NT2/D1 (cell line): Measurements from ENCODE around the gene TSC22D2.

ENCODE experiments used
- DNase-seq: peaks from one replicate; pipeline ENCODE4 v3.0.0-alpha.2; 2011; ENCODE audit warnings: low read depth, low spot score
- H3K27me3 ChIP-seq: 2 replicates; pipeline ENCODE4 v1.6.0; 2011; ENCODE audit warnings: mild to moderate bottlenecking; ENCODE audit not compliant: insufficient read length, insufficient read depth
- H3K36me3 ChIP-seq: 2 replicates; pipeline ENCODE4 v1.6.1; 2011; ENCODE audit warnings: mild to moderate bottlenecking, low read length, mixed read lengths; ENCODE audit not compliant: insufficient read depth, insufficient read length
- H3K4me1 ChIP-seq: 2 replicates; pipeline ENCODE4 v1.5.1; 2011; ENCODE audit not compliant: insufficient read depth, insufficient read length
- H3K4me3 ChIP-seq: 2 replicates; pipeline ENCODE4 v1.5.1; 2011; ENCODE audit warnings: low read depth; ENCODE audit not compliant: insufficient read length
- H3K9ac ChIP-seq: 2 replicates; pipeline ENCODE4 v1.6.0; 2011; ENCODE audit warnings: low read depth; ENCODE audit not compliant: insufficient read length
- H3K9me3 ChIP-seq: 2 replicates; pipeline ENCODE4 v1.5.1; 2011; ENCODE audit warnings: mild to moderate bottlenecking, low read length; ENCODE audit not compliant: insufficient read depth
- SUZ12 ChIP-seq: IDR thresholded peaks from 2 replicates; pipeline ENCODE4 v1.6.1; 2011; ENCODE audit not compliant: insufficient read length, insufficient read depth; ENCODE audit errors: extremely low read depth
- YY1 ChIP-seq: IDR thresholded peaks from 2 replicates; pipeline ENCODE4 v1.6.1; 2011; ENCODE audit not compliant: insufficient read length, insufficient read depth
- ZNF274 ChIP-seq: IDR thresholded peaks from 2 replicates; pipeline ENCODE4 v1.6.1; 2011; ENCODE audit warnings: mild to moderate bottlenecking, low read depth, low read length

TSC22D2 gene

DNA sequence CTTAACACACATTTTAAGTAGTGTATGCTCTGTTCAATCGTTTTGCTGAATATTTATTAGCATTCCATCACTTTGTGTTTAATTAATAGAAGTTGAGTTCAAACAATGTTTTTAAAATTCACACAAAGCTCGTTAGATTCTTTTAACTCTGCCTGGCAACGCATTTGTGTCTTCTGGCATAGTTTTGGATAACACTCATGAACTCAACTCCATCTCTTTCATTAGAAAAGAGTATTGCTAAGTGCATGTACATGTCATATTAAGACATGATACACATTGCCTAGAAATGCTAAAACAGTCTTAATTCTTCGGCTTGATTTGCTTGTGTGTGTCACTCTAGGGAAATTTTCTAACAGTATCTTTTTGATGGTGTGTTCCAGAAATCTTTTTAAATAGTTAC lies 15.7 kb downstream of the TSC22D2 start:
- H3K4me1 ChIP-seq, result no peaks in the 10 kb centered on the region
- H3K9ac ChIP-seq, result no peak overlapping the region
- H3K4me3 ChIP-seq, result no peak overlapping the region
- H3K9me3 ChIP-seq, result no peaks in the 10 kb centered on the region
- DNase-seq, result no peak
- no peaks in the 10 kb centered on the region for H3K27me3 ChIP-seq
- H3K36me3 ChIP-seq, result peaks cover 45% of the 10 kb centered on the region
- TF ChIP-seq SUZ12 (no peak), ZNF274 (no peak), YY1 (no peak)

DNA sequence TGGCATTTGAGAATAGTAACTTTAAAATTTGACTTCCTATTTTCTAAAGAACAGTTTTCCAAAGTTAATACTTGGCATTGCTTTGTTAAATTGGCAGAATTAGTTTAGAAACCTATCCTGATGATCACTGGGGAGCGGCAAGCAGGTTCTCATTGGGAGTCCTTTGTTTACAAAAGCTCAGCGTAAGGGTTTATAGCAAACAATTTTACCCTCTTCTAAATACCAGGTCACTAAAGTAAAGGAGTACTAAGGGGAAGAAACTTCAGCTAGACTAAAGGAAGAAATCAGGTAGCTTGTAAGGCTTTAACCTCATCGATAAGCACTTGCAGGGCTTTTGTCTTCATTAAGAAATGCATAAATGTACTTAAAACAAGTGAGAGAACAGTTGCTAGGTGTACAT lies 18.2 kb downstream of the TSC22D2 start:
- no peak overlapping the region for H3K9ac ChIP-seq
- no peaks in the 10 kb centered on the region for H3K27me3 ChIP-seq
- peaks cover 49% of the 10 kb centered on the region for H3K36me3 ChIP-seq
- H3K4me1 ChIP-seq, result no peaks in the 10 kb centered on the region
- no peak overlapping the region for H3K4me3 ChIP-seq
- no peak for TF ChIP-seq ZNF274
- no peak for TF ChIP-seq YY1
- no peak for TF ChIP-seq SUZ12
- no peaks in the 10 kb centered on the region for H3K9me3 ChIP-seq
- DNase-seq, result no peak

DNA sequence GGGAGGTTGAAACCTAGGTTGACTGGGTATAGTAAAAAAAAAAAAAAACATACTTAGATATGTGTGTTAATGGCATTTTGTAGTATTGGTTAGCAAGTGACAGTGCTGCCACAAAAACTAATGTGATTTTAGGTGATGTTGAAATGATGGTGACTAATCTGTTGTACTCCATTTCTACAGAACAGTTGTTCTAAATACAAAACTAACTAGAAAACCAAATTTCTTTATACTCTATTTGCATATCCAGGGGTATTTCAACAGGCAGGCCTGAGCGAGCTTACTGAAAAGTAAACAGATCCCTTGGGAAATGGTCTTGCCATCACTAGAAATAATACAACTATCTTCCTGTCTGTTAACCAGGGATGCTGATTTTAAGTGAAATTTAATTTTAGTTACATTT lies 20.5 kb downstream of the TSC22D2 start:
- no peaks in the 10 kb centered on the region for H3K27me3 ChIP-seq
- no peak overlapping the region for H3K9ac ChIP-seq
- no peak for TF ChIP-seq SUZ12
- TF ChIP-seq ZNF274, result no peak
- TF ChIP-seq YY1, result no peak
- no peak for DNase-seq
- no peak overlapping the region for H3K4me3 ChIP-seq
- H3K9me3 ChIP-seq, result no peaks in the 10 kb centered on the region
- peaks cover 43% of the 10 kb centered on the region for H3K36me3 ChIP-seq
- H3K4me1 ChIP-seq, result no peaks in the 10 kb centered on the region

DNA sequence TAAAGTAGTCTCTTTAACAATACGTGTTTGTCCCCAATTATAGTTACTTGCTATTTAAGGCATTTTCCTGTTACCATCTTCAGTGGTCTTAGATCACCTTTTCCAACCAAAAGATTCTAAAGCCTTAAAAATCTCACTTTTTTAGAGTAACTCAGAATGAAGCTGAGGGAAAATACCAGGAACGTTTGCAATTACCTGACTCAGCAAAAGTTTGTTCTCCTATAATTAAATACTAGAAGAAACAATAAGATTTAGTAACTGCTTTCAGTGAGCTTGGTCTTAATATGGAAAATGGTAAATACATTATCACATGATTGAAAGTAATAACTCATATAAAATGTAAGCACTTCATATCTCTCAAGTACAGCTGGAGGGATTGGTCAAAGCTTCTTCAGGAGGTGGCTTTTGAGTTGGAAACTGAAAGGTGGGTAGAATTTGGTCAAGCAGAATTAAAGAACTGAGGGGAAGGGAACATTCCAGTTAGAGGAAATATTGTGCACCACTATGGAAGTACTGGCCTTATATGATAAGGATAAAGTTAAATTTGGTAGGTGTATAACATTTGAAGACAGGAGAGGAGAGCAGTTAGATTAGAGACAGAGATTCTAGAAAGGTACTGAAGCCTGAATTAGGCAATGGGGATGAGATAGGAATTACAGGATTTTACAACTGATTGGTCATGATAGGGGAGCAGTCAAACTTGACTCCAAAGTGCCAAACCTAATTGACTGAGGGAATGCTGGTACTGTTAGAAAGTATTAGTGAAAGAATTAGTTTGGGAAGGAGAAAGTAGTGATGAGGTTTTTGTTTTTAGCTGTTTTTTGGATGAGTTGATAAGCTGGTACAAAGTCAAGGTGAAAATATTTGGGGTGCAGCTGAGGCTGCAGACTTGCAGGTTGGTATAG lies 21.9 kb downstream of the TSC22D2 start:
- Histone ChIP-seq H3K9me3 (no peaks in the 10 kb centered on the region), H3K4me1 (no peaks in the 10 kb centered on the region), H3K36me3 (peaks cover 35% of the 10 kb centered on the region), H3K27me3 (no peaks in the 10 kb centered on the region), H3K4me3 (no peak overlapping the region), H3K9ac (no peak overlapping the region)
- TF ChIP-seq SUZ12 (no peak), YY1 (no peak), ZNF274 (no peak)
- DNase-seq, result no peak

DNA sequence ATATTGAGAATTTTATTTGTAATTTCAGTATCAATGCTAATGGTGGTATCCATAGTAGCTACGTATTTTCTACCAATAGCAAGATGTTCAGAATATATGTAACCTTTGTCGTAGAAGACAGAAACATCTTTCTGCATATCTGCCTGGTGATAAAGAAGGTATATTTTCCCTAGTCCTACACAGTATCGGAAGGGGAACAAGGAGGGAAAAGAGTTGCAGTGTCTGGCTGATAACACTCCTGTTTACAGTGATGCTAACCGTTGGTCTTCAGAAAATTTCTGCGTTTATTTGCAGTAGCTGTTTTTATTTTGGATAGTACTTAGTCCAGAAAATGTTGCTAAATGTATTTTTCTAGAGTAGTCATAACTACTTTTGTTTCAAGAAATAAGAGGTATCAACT lies 25.2 kb downstream of the TSC22D2 start:
- TF ChIP-seq SUZ12 (no peak), YY1 (no peak), ZNF274 (no peak)
- Histone ChIP-seq H3K4me1 (no peaks in the 10 kb centered on the region), H3K27me3 (no peaks in the 10 kb centered on the region), H3K4me3 (no peak overlapping the region), H3K36me3 (peaks cover 23% of the 10 kb centered on the region), H3K9ac (no peak overlapping the region), H3K9me3 (no peaks in the 10 kb centered on the region)
- DNase-seq, result no peak

DNA sequence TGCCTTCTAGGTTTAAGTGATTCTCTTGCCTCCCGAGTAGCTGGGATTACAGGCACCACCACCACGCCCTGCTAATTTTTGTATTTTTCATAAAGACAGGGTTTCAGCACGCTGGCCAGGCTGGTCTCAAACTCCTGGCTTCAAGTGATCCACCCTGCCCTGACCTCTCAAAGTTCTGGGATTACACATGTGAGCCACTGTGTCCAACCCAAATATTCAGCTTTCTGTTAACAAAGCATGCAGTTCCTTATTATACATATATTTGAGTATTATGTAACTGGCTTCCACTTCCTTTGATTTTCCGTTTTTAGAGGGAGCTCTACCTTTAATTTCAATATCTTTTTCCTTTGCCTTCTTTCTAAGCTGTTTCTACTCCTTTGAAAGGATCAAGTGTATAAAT lies 26.1 kb downstream of the TSC22D2 start:
- no peak for TF ChIP-seq SUZ12
- no peak for TF ChIP-seq YY1
- no peak for TF ChIP-seq ZNF274
- no peaks in the 10 kb centered on the region for H3K4me1 ChIP-seq
- peaks cover 17% of the 10 kb centered on the region for H3K36me3 ChIP-seq

DNA sequence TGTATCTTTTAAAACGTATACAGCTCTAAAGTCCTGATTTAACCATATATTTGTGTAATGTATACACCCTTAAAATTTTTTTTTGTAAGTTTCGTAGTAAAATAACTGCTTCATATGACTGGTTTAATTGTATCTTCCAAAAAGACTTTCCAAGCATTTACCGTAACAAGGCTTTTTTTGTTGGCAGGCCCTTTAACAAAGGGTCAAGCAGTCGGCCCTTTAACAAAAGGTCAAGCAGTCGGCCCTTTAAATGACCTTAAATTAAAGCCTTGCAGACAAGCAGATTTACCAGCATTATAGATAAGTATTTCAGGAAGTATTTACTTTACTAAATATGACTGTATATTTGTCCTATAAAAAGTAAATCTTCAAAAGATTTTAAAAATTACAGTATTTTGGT lies 28.1 kb downstream of the TSC22D2 start:
- no peaks in the 10 kb centered on the region for H3K4me1 ChIP-seq
- no peak overlapping the region for H3K4me3 ChIP-seq
- no peaks in the 10 kb centered on the region for H3K9me3 ChIP-seq
- H3K27me3 ChIP-seq, result no peaks in the 10 kb centered on the region
- peaks cover 25% of the 10 kb centered on the region for H3K36me3 ChIP-seq
- TF ChIP-seq SUZ12 (no peak), ZNF274 (no peak), YY1 (no peak)
- H3K9ac ChIP-seq, result no peak overlapping the region
- no peak for DNase-seq

More for the DNA sequence above, 26.1 kb downstream of the TSC22D2 start:
- Histone ChIP-seq H3K4me3 (no peak overlapping the region), H3K27me3 (no peaks in the 10 kb centered on the region), H3K9ac (no peak overlapping the region), H3K9me3 (no peaks in the 10 kb centered on the region)
- no peak for DNase-seq
